ENCODE data around the gene PEX5.

Gene PEX5

DNA sequence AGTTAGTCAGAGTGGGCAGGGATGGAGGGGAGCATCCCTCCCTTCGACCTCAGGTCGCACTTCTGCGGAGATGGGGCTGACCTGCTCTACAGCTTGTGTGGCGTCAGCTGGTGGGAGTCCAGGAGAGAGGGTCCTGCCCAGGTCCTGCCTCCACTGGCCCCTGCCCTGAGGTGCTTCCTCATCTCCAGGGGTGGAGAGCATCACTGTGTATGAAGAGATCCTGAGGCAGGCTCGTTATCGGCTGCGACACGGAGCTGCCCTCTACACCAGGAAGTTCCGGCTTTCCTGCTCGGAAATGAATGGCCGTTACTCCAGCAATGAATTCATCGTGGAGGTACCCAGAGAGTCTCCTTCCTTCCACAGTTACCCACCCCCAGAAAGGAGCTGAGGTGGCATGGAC, 39.1 kb upstream of the PEX5 start:
- no peaks in the 10 kb centered on the region for H3K9me3 ChIP-seq
- no peak overlapping the region for H3K4me2 ChIP-seq
- no peaks in the 10 kb centered on the region for H4K20me1 ChIP-seq
- H3K9ac ChIP-seq, result no peak overlapping the region
- no peak overlapping the region for H3K27ac ChIP-seq
- peaks cover 94% of the 10 kb centered on the region for H3K36me3 ChIP-seq
- TF ChIP-seq Cebpa-rat (IDR thresholded peaks at IDR 0.05), result no peak
- peaks cover 14% of the 10 kb centered on the region for H3K4me1 ChIP-seq
- no peak overlapping the region for H3K4me3 ChIP-seq
- H3K27me3 ChIP-seq, result no peaks in the 10 kb centered on the region

- H3K4me1 ChIP-seq, result peaks cover 14% of the 10 kb centered on the region
- no peaks in the 10 kb centered on the region for H3K9me3 ChIP-seq
- no peak overlapping the region for H3K9ac ChIP-seq
- peaks cover 95% of the 10 kb centered on the region for H3K36me3 ChIP-seq
- no peaks in the 10 kb centered on the region for H4K20me1 ChIP-seq
- no peak overlapping the region for H3K27ac ChIP-seq
- no peaks in the 10 kb centered on the region for H3K27me3 ChIP-seq
- H3K4me3 ChIP-seq, result no peak overlapping the region
- no peak for TF ChIP-seq Cebpa-rat (IDR thresholded peaks at IDR 0.05)
- no peak overlapping the region for H3K4me2 ChIP-seq
Observed at GRCh38 chr12:7150841-7151240, 38.6 kb upstream of the PEX5 start.

DNA sequence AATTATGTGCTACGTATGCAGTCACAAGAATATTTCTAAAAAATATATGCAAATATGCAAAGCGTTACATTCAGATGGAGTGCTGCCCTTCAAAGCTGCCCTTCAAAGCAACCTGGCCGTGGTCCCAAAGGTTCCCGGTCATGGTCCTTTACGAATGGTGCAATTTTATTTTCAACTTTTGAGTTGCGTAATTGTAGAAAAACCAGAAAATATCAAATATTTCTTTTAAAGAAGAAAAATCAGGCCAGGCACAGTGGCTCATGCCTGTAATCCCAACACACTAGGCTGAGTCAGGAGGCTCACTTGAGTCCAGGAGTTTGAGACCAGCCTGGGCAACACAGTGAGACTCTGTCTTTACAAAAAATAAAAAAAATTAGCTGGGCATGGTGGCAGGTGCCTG, 38.0 kb upstream of the PEX5 start:
- Histone ChIP-seq H4K20me1 (no peaks in the 10 kb centered on the region), H3K4me3 (no peak overlapping the region), H3K4me2 (no peak overlapping the region), H3K9ac (no peak overlapping the region), H3K4me1 (peaks cover 14% of the 10 kb centered on the region), H3K9me3 (no peaks in the 10 kb centered on the region), H3K27ac (no peak overlapping the region), H3K27me3 (no peaks in the 10 kb centered on the region), H3K36me3 (peaks cover 95% of the 10 kb centered on the region)
- TF ChIP-seq Cebpa-rat (IDR thresholded peaks at IDR 0.05), result peak; percentile 58; the same call in 1 of the 2 replicates

DNA sequence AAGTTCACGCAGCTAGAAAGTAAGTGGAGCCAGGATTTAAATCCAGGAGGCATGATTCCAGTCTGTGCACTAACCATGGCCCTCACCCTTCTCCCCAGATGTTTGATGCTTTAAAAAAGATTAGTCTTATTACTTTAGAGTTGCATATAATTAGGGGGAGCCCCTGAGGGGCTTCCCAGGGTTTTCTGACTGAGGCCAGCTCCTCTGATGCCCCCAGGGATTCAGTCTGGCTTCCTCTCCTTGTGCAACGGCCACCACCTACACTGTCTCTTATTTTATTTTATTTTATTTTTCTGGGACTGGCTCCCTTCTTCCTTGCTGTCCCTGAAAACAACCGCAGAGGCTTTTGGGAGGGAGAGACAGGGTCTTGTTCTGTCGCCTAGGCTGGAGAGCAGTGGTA, 36.7 kb upstream of the PEX5 start:
- H3K4me2 ChIP-seq, result peak overlapping the region; percentile 65
- peaks cover 14% of the 10 kb centered on the region for H3K4me1 ChIP-seq
- no peak for TF ChIP-seq Cebpa-rat (IDR thresholded peaks at IDR 0.05)
- peak overlapping the region; percentile 39; the same call in 1 of the 2 replicates for H3K27ac ChIP-seq
- no peak overlapping the region for H3K4me3 ChIP-seq
- H3K9ac ChIP-seq, result peak overlapping the region; percentile 2; the same call in 1 of the 2 replicates
- no peaks in the 10 kb centered on the region for H4K20me1 ChIP-seq
- no peaks in the 10 kb centered on the region for H3K27me3 ChIP-seq
- H3K9me3 ChIP-seq, result no peaks in the 10 kb centered on the region
- peaks cover 96% of the 10 kb centered on the region for H3K36me3 ChIP-seq

GRCh38 chr12:7154042-7154441, 35.4 kb upstream of the PEX5 start:
- no peak for TF ChIP-seq Cebpa-rat (IDR thresholded peaks at IDR 0.05)
- Histone ChIP-seq H3K36me3 (peaks cover 88% of the 10 kb centered on the region), H4K20me1 (no peaks in the 10 kb centered on the region), H3K27me3 (no peaks in the 10 kb centered on the region), H3K9ac (no peak overlapping the region), H3K9me3 (no peaks in the 10 kb centered on the region), H3K4me3 (no peak overlapping the region), H3K4me1 (peaks cover 14% of the 10 kb centered on the region), H3K27ac (0 out of 2 replicates have a peak overlapping the region, but pooled peaks have one; percentile 9), H3K4me2 (no peak overlapping the region)

- Histone ChIP-seq H3K4me2 (no peak overlapping the region), H3K9me3 (no peaks in the 10 kb centered on the region), H3K4me3 (no peak overlapping the region), H3K4me1 (peaks cover 14% of the 10 kb centered on the region), H3K36me3 (peaks cover 82% of the 10 kb centered on the region), H3K27me3 (no peaks in the 10 kb centered on the region), H4K20me1 (no peaks in the 10 kb centered on the region), H3K9ac (no peak overlapping the region), H3K27ac (no peak overlapping the region)
- TF ChIP-seq Cebpa-rat (IDR thresholded peaks at IDR 0.05), result no peak
Observed at GRCh38 chr12:7154901-7155470, 34.5 kb upstream of the PEX5 start.

DNA sequence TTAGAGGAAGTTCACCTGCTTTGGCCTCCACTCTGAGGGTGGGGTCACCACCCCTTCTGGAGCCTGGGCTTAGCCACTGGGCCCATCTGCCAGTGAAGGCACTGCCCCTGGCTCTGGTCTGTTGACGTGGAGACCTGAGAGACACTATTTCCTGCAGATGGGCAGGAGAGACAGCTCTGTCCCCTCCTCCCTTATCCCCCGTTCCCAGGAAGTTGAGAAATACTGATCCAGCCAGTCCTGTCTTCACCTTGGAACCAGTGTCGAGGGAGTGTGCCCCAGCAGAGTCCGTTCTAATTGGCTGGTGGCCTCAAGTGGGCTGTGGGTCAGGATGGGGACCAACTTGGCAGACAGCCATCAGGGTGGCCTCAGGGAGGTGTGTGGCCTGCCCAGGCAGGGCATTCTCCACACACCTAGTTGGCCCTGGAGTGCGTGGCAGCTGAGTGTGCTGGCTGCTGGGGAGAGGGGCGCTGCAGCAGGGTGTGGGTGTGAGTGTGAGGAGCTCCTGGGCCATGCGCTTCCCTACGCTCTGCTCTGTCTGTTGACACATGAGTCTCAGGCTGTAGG, 33.9 kb upstream of the PEX5 start:
- no peak overlapping the region for H3K27ac ChIP-seq
- no peak overlapping the region for H3K9ac ChIP-seq

DNA sequence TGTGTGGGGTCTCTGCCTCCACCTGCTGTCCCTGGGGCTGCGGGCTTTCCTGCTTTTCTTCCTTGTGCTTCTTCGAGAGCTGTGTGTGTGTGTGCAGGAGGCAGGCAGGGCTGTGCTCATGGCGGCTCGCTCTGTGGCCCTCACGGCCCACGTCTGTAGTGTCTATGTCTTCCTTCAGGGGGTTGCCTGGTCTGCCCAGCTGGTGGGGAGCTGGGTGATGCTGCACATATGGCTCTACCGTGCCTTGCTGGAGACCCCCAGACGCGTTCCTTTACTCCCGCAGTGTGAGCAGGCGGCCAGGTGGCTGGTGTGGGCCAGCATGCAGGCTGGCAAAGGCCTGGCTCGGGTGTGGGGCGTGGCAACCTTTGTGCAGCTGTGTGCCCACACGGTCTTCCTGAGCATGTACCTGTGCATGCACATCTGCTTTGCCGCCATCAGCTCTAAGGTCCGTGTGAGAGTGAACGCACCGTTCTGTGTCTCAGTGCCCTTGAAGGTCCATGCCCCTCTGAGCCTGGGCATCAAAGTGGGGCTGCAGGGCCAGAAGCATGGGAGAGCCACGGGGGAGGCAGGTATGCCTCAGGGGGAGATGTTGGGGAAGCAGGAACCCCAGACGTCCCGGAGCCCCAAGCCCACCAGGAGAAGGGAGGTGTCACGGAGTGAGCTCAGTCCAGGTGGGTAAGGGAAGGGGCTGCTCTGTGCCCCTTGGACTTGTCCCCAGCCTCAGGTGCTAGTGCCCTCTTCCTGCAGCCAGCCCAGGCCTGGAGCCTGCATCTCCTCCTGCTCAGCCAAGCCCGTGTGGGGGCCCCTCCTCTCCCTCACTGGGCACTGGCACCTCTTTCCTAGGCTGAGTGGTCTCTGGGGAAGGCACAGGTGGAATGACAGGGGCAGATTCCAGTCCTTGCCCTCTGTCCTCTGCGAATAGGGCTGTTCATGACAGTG, 33.0 kb upstream of the PEX5 start:
- Histone ChIP-seq H4K20me1 (no peaks in the 10 kb centered on the region), H3K27ac (no peak overlapping the region), H3K4me3 (no peak overlapping the region), H3K36me3 (peaks cover 67% of the 10 kb centered on the region), H3K9ac (no peak overlapping the region), H3K4me1 (peaks cover 14% of the 10 kb centered on the region), H3K4me2 (no peak overlapping the region), H3K9me3 (no peaks in the 10 kb centered on the region), H3K27me3 (no peaks in the 10 kb centered on the region)
- TF ChIP-seq Cebpa-rat (IDR thresholded peaks at IDR 0.05), result no peak

More for the DNA sequence above, 33.9 kb upstream of the PEX5 start:
- H3K36me3 ChIP-seq, result peaks cover 76% of the 10 kb centered on the region
- peaks cover 14% of the 10 kb centered on the region for H3K4me1 ChIP-seq
- H3K4me3 ChIP-seq, result no peak overlapping the region
- no peaks in the 10 kb centered on the region for H3K9me3 ChIP-seq
- no peaks in the 10 kb centered on the region for H4K20me1 ChIP-seq
- H3K4me2 ChIP-seq, result no peak overlapping the region
- TF ChIP-seq Cebpa-rat (IDR thresholded peaks at IDR 0.05), result no peak
- no peaks in the 10 kb centered on the region for H3K27me3 ChIP-seq

DNA sequence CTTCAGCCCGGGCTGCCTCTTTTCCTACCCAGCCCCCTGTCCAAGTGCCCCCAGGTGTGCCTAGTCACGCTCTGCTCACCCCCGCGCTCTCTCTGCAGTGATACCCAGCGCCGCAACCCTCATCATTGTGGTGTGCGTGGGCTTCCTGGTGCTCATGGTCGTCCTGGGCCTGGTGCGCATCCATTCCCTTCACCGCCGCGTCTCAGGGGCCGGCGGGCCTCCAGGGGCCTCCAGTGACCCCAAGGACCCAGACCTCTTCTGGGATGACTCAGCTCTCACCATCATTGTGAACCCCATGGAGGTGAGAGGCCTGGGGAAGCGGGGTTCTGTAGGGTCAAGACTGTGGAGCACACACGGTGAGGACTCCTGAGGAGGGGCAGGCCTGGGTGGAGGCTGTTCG, 32.1 kb upstream of the PEX5 start:
- TF ChIP-seq Cebpa-rat (IDR thresholded peaks at IDR 0.05), result no peak
- H3K27me3 ChIP-seq, result no peaks in the 10 kb centered on the region
- no peak overlapping the region for H3K4me2 ChIP-seq
- H3K9ac ChIP-seq, result no peak overlapping the region
- no peak overlapping the region for H3K27ac ChIP-seq
- no peaks in the 10 kb centered on the region for H4K20me1 ChIP-seq
- H3K4me3 ChIP-seq, result no peak overlapping the region
- peaks cover 15% of the 10 kb centered on the region for H3K4me1 ChIP-seq
- peaks cover 62% of the 10 kb centered on the region for H3K36me3 ChIP-seq
- H3K9me3 ChIP-seq, result no peaks in the 10 kb centered on the region

All from BLaER1 (cell line).